Mesendoderm (in vitro differentiated cells): ENCODE results near the gene C9orf85.

Source experiments
- DNase-seq: peaks from one replicate; pipeline ENCODE4 v3.0.0; 2013
- H2AK5ac ChIP-seq: 2 replicates; pipeline ENCODE4 v1.6.1; 2013; ENCODE audit warnings: low read length, inconsistent platforms
- H2BK120ac ChIP-seq: 2 replicates; pipeline ENCODE4 v1.6.1; 2013; ENCODE audit warnings: low read depth, mild to moderate bottlenecking, low read length, moderate library complexity, mixed read lengths
- H2BK15ac ChIP-seq: replicated peaks from 2 replicates; pipeline ENCODE4 v1.6.1; 2013; ENCODE audit warnings: low read depth, mild to moderate bottlenecking, moderate library complexity
- H2BK5ac ChIP-seq: 2 replicates; pipeline ENCODE4 v1.6.1; 2013; ENCODE audit warnings: low read length, inconsistent platforms
- H3K18ac ChIP-seq: 2 replicates; pipeline ENCODE4 v1.6.1; 2013; ENCODE audit warnings: mild to moderate bottlenecking, low read length, mixed read lengths
- H3K23ac ChIP-seq: one replicate; pipeline ENCODE4 v1.6.1; 2013; ENCODE audit warnings: low read length
- H3K27ac ChIP-seq: 2 replicates; pipeline ENCODE4 v1.5.1; 2013; ENCODE audit warnings: low read depth, mild to moderate bottlenecking, inconsistent platforms, low read length, moderate library complexity
- H3K27me3 ChIP-seq: 2 replicates; pipeline ENCODE4 v1.6.1; 2013; ENCODE audit warnings: low read length, control low read depth, mild to moderate bottlenecking, inconsistent platforms; ENCODE audit not compliant: insufficient read depth, poor library complexity
- H3K36me3 ChIP-seq: 2 replicates; pipeline ENCODE4 v1.6.1; 2013; ENCODE audit warnings: low read length, inconsistent platforms; ENCODE audit not compliant: control insufficient read depth, insufficient read depth
- H3K4ac ChIP-seq: one replicate; pipeline ENCODE4 v1.6.1; 2013; ENCODE audit warnings: low read depth, mild to moderate bottlenecking, low read length, moderate library complexity
- H3K4me1 ChIP-seq: 2 replicates; pipeline ENCODE4 v1.6.1; 2013; ENCODE audit warnings: low read depth, low read length, inconsistent platforms; ENCODE audit not compliant: control insufficient read depth
- H3K4me2 ChIP-seq: 2 replicates; pipeline ENCODE4 v1.6.1; 2013; ENCODE audit warnings: low read length
- H3K4me3 ChIP-seq: 2 replicates; pipeline ENCODE4 v1.5.1; 2013; ENCODE audit warnings: mild to moderate bottlenecking, low read length
- H3K56ac ChIP-seq: one replicate; pipeline ENCODE4 v1.6.1; 2013; ENCODE audit warnings: low read length
- H3K79me1 ChIP-seq: 2 replicates; pipeline ENCODE4 v1.6.1; 2013; ENCODE audit warnings: low read length, inconsistent platforms
- H3K79me2 ChIP-seq: 2 replicates; pipeline ENCODE4 v1.6.1; 2013; ENCODE audit warnings: mild to moderate bottlenecking, low read length; ENCODE audit not compliant: control insufficient read depth, insufficient read depth
- H3K9ac ChIP-seq: 2 replicates; pipeline ENCODE4 v1.6.1; 2013; ENCODE audit warnings: low read length, inconsistent platforms
- H4K5ac ChIP-seq: one replicate; pipeline ENCODE4 v1.6.1; 2013; ENCODE audit warnings: low read length
- H4K8ac ChIP-seq: one replicate; pipeline ENCODE4 v1.6.1; 2013; ENCODE audit warnings: low read depth, mild to moderate bottlenecking, control low read depth, low read length, moderate library complexity
- WGBS: extraction: QIAGEN DNeasy Blood & Tissue Kit; methylation state at CpG from one replicate; pipeline ENCODE4 v1.1.7; 2013; ENCODE audit warnings: low lambda C conversion rate, missing lambda C conversion rate; ENCODE audit not compliant: insufficient coverage; ENCODE audit errors: extremely low coverage; 5-methylcytosine and 5-hydroxymethylcytosine counted together

The C9orf85 gene

GRCh38 chr9:71886541-71886940, 24.9 kb upstream of the C9orf85 start:
- Histone ChIP-seq H3K4me2 (no peak overlapping the region), H3K56ac (no peak overlapping the region), H3K36me3 (no peaks in the 10 kb centered on the region), H2BK120ac (no peak overlapping the region), H4K8ac (no peak overlapping the region), H4K5ac (no peak overlapping the region), H3K4me3 (no peak overlapping the region), H2BK5ac (no peak overlapping the region), H3K4ac (no peak overlapping the region), H3K4me1 (no peaks in the 10 kb centered on the region), H3K79me1 (peaks cover 2% of the 10 kb centered on the region), H3K18ac (no peak overlapping the region), H2BK15ac (no peak overlapping the region), H3K23ac (no peak overlapping the region), H3K27me3 (no peaks in the 10 kb centered on the region), H2AK5ac (no peak overlapping the region), H3K27ac (no peak overlapping the region), H3K79me2 (peaks cover 75% of the 10 kb centered on the region), H3K9ac (no peak overlapping the region)
- no peak for DNase-seq
- no CpG with 5 or more reads among the region's 10 CpGs for WGBS

- H2BK15ac ChIP-seq, result no peak overlapping the region
- no peak overlapping the region for H4K8ac ChIP-seq
- no peak overlapping the region for H3K4ac ChIP-seq
- H3K79me1 ChIP-seq, result peaks cover 2% of the 10 kb centered on the region
- H2BK5ac ChIP-seq, result no peak overlapping the region
- H3K9ac ChIP-seq, result no peak overlapping the region
- no peak for DNase-seq
- H4K5ac ChIP-seq, result no peak overlapping the region
- H2AK5ac ChIP-seq, result no peak overlapping the region
- H3K18ac ChIP-seq, result no peak overlapping the region
- H3K27ac ChIP-seq, result no peak overlapping the region
- H2BK120ac ChIP-seq, result no peak overlapping the region
- no peaks in the 10 kb centered on the region for H3K4me1 ChIP-seq
- WGBS, result no CpG with 5 or more reads among the region's 1 CpG
- no peak overlapping the region for H3K56ac ChIP-seq
- peaks cover 72% of the 10 kb centered on the region for H3K79me2 ChIP-seq
- H3K27me3 ChIP-seq, result no peaks in the 10 kb centered on the region
- H3K36me3 ChIP-seq, result no peaks in the 10 kb centered on the region
- no peak overlapping the region for H3K23ac ChIP-seq
- no peak overlapping the region for H3K4me2 ChIP-seq
- no peak overlapping the region for H3K4me3 ChIP-seq
Measured at GRCh38 chr9:71887362-71887761, 24.1 kb upstream of the C9orf85 start.

- H3K23ac ChIP-seq, result no peak overlapping the region
- H3K56ac ChIP-seq, result no peak overlapping the region
- H3K4me2 ChIP-seq, result no peak overlapping the region
- no peak overlapping the region for H2BK5ac ChIP-seq
- no peak overlapping the region for H3K9ac ChIP-seq
- no peak overlapping the region for H3K4ac ChIP-seq
- H3K27ac ChIP-seq, result no peak overlapping the region
- H2BK15ac ChIP-seq, result no peak overlapping the region
- H4K5ac ChIP-seq, result no peak overlapping the region
- peaks cover 5% of the 10 kb centered on the region for H3K79me1 ChIP-seq
- H3K27me3 ChIP-seq, result no peaks in the 10 kb centered on the region
- no peak overlapping the region for H2AK5ac ChIP-seq
- no CpG with 5 or more reads among the region's 3 CpGs for WGBS
- H2BK120ac ChIP-seq, result no peak overlapping the region
- H3K18ac ChIP-seq, result no peak overlapping the region
- no peak overlapping the region for H4K8ac ChIP-seq
- no peak for DNase-seq
- no peaks in the 10 kb centered on the region for H3K4me1 ChIP-seq
- H3K36me3 ChIP-seq, result no peaks in the 10 kb centered on the region
- no peak overlapping the region for H3K4me3 ChIP-seq
- peaks cover 72% of the 10 kb centered on the region for H3K79me2 ChIP-seq
Measured at GRCh38 chr9:71890042-71890679, 21.3 kb upstream of the C9orf85 start.

- Histone ChIP-seq H3K27ac (no peak overlapping the region), H4K8ac (no peak overlapping the region), H3K4me1 (no peaks in the 10 kb centered on the region), H3K36me3 (no peaks in the 10 kb centered on the region), H3K56ac (no peak overlapping the region), H3K23ac (no peak overlapping the region), H3K4me2 (no peak overlapping the region), H3K18ac (no peak overlapping the region), H3K4ac (no peak overlapping the region), H2AK5ac (no peak overlapping the region), H3K79me2 (peaks cover 77% of the 10 kb centered on the region), H3K27me3 (no peaks in the 10 kb centered on the region), H2BK5ac (no peak overlapping the region), H3K4me3 (no peak overlapping the region), H2BK120ac (no peak overlapping the region), H3K79me1 (peaks cover 5% of the 10 kb centered on the region), H2BK15ac (no peak overlapping the region), H4K5ac (no peak overlapping the region), H3K9ac (no peak overlapping the region)
- no CpG with 5 or more reads among the region's 4 CpGs for WGBS
- DNase-seq, result no peak
Measured at GRCh38 chr9:71891557-71892189, 19.8 kb upstream of the C9orf85 start.

- no peaks in the 10 kb centered on the region for H3K4me1 ChIP-seq
- H3K79me1 ChIP-seq, result peaks cover 5% of the 10 kb centered on the region
Measured at GRCh38 chr9:71895117-71895516, 16.3 kb upstream of the C9orf85 start.

GRCh38 chr9:71895955-71896354, 15.5 kb upstream of the C9orf85 start:
- Histone ChIP-seq H2BK15ac (no peak overlapping the region), H3K4me3 (no peak overlapping the region), H3K56ac (no peak overlapping the region), H3K4me1 (no peaks in the 10 kb centered on the region), H4K5ac (no peak overlapping the region), H3K18ac (no peak overlapping the region), H3K9ac (no peak overlapping the region), H2BK120ac (no peak overlapping the region), H4K8ac (no peak overlapping the region), H3K4me2 (no peak overlapping the region), H3K27ac (no peak overlapping the region), H3K4ac (no peak overlapping the region), H2BK5ac (no peak overlapping the region), H3K23ac (no peak overlapping the region), H2AK5ac (no peak overlapping the region), H3K27me3 (no peaks in the 10 kb centered on the region), H3K79me1 (peaks cover 5% of the 10 kb centered on the region), H3K79me2 (peaks cover 78% of the 10 kb centered on the region), H3K36me3 (no peaks in the 10 kb centered on the region)
- DNase-seq, result no peak

More at GRCh38 chr9:71895117-71895516, 16.3 kb upstream of the C9orf85 start:
- Histone ChIP-seq H2BK15ac (no peak overlapping the region), H3K79me2 (peaks cover 77% of the 10 kb centered on the region), H3K56ac (no peak overlapping the region), H4K5ac (no peak overlapping the region), H3K9ac (no peak overlapping the region), H3K18ac (no peak overlapping the region), H4K8ac (no peak overlapping the region), H2BK5ac (no peak overlapping the region), H3K4me3 (no peak overlapping the region), H3K4me2 (no peak overlapping the region), H3K23ac (no peak overlapping the region), H3K27ac (no peak overlapping the region), H2BK120ac (no peak overlapping the region), H3K36me3 (no peaks in the 10 kb centered on the region), H3K4ac (no peak overlapping the region), H3K27me3 (no peaks in the 10 kb centered on the region), H2AK5ac (no peak overlapping the region)
- DNase-seq, result no peak
